Upper lobe of left lung (tissue), 4 donors: Measurements from ENCODE around the gene GNL3.
"Not testable (repeated sequence)": the region's sequence is repeated elsewhere in the genome, so short reads cannot be mapped to it uniquely, and the experiment has no call there.

Experiments used
- EP300 ChIP-seq, 4 donors: sonication (generic); formaldehyde crosslinking; IDR thresholded peaks; one replicate each; pipeline ENCODE4 v1.5.1; 2017; ENCODE audit warnings: antibody characterized with exemption in 4 of 4, control low read depth in 2 of 4
- TF ChIP-seq, protein P1 (sequence below), 6 experiments: fragments of 450-650 bp in 4 of 6; fragments of 200-600 bp in 2 of 6; sonication (generic) in 2 of 6; IDR thresholded peaks; one replicate each; pipeline ENCODE4 v1.5.1; 2016 to 2019; ENCODE audit warnings: antibody characterized with exemption in 6 of 6

DNA sequence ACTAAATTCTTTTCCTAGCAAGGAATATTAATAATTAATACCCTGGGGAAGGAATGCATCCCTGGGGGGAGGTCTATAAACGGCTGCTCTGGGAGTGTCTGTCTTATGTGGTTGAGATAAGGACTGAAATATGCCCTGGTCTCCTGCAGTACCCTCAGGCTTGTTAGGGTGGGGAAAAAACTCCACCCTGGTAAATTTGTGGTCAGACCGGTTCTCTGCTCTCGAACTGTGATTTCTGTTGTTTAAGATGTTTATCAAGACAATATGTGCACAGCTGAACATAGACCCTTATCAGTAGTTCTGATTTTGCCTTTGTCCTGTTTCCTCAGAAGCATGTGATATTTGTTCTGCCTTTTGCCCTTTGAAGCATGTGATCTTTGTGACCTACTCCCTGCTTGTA lies 42.9 kb downstream of the GNL3 start:
- TF ChIP-seq, protein P1, sequence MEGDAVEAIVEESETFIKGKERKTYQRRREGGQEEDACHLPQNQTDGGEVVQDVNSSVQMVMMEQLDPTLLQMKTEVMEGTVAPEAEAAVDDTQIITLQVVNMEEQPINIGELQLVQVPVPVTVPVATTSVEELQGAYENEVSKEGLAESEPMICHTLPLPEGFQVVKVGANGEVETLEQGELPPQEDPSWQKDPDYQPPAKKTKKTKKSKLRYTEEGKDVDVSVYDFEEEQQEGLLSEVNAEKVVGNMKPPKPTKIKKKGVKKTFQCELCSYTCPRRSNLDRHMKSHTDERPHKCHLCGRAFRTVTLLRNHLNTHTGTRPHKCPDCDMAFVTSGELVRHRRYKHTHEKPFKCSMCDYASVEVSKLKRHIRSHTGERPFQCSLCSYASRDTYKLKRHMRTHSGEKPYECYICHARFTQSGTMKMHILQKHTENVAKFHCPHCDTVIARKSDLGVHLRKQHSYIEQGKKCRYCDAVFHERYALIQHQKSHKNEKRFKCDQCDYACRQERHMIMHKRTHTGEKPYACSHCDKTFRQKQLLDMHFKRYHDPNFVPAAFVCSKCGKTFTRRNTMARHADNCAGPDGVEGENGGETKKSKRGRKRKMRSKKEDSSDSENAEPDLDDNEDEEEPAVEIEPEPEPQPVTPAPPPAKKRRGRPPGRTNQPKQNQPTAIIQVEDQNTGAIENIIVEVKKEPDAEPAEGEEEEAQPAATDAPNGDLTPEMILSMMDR (IDR thresholded peaks at IDR 0.05) = not testable (repeated sequence)
- not testable (repeated sequence) for TF ChIP-seq EP300 (IDR thresholded peaks at IDR 0.05)
